Esophagus squamous epithelium (tissue), 4 donors: ENCODE data around the gene FGD4.

Experiments
- CTCF ChIP-seq, 6 experiments: fragments of 450-650 bp in 4 of 6; fragments of 200-600 bp in 2 of 6; sonication (generic) in 2 of 6; IDR thresholded peaks; one replicate each; pipeline ENCODE4 v1.5.1; 2016 to 2019; ENCODE audit warnings: antibody characterized with exemption in 6 of 6, mild to moderate bottlenecking in 4 of 6, moderate library complexity in 4 of 6
- POLR2A ChIP-seq, 4 donors: fragments of 450-650 bp; IDR thresholded peaks; one replicate each; pipeline ENCODE4 v1.6.1; 2017; ENCODE audit warnings: antibody characterized with exemption in 4 of 4, mild to moderate bottlenecking in 4 of 4, moderate library complexity in 3 of 4

GRCh38 chr12:32413412-32413811 lies 14.1 kb downstream of the FGD4 start:
- no peak for TF ChIP-seq CTCF (IDR thresholded peaks at IDR 0.05)
- TF ChIP-seq POLR2A (IDR thresholded peaks at IDR 0.05), result no peak
